ENCODE data around the gene LYPD6B. TPM values are rescaled to one million over a fixed set of nuclear protein-coding genes. Genes with fewer than 3 reads are reported as not detected.

LYPD6B gene
- total RNA-seq, 2 donors from 2014 or later: not detected

GRCh38 chr2:149063177-149063576 is 24.7 kb downstream of the LYPD6B start:
- no peaks in the 10 kb centered on the region for H3K4me1 Mint-ChIP-seq (ENCODE audit: low read depth in 2 of 2)
- H3K27ac Mint-ChIP-seq: no peak overlapping the region
- no peak overlapping the region for H3K4me3 Mint-ChIP-seq
- no peak for ATAC-seq
- peaks cover 3 to 8% of the 10 kb centered on the region in 2 donors for H3K27me3 Mint-ChIP-seq
- DNase-seq (ENCODE audit: low spot score): no peak
- H3K9me3 Mint-ChIP-seq: no peaks in the 10 kb centered on the region
- H3K36me3 Mint-ChIP-seq: no peaks in the 10 kb centered on the region

DNA sequence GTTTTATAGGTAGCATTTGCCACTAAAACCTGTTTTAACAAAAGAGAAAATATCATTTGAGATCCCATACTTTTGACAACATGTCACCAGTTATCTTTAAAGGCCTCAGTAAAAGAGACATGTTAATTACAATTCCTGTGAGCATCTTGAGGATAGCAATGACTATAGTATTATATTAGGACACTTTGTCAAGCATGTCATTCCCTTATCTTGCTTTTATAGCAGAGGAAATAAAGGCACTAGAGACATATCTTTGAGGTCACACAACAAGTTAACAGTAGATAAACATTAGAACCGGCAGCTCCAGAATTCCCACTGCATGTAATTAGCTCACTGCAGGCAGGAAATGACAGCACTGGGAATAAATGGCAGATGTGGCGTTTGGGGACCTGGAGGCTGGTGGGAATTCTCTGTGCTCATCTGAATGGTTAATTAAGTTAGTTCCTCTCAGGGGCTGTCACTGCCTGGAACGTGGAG is 25.9 kb downstream of the LYPD6B start:
- H3K36me3 Mint-ChIP-seq: no peaks in the 10 kb centered on the region
- no peak for DNase-seq (ENCODE audit: low spot score)
- H3K4me3 Mint-ChIP-seq: no peak overlapping the region
- no peak for ATAC-seq
- no peak overlapping the region for H3K27ac Mint-ChIP-seq
- peaks cover 3 to 8% of the 10 kb centered on the region in 2 donors for H3K27me3 Mint-ChIP-seq
- H3K4me1 Mint-ChIP-seq (ENCODE audit: low read depth in 2 of 2): no peaks in the 10 kb centered on the region
- no peaks in the 10 kb centered on the region for H3K9me3 Mint-ChIP-seq

GRCh38 chr2:149064856-149065630 is 26.5 kb downstream of the LYPD6B start:
- Mint-ChIP-seq H3K4me1 (ENCODE audit: low read depth in 2 of 2) (no peaks in the 10 kb centered on the region), H3K36me3 (no peaks in the 10 kb centered on the region), H3K4me3 (no peak overlapping the region), H3K27me3 (peaks cover 3 to 8% of the 10 kb centered on the region in 2 donors), H3K9me3 (no peaks in the 10 kb centered on the region), H3K27ac (no peak overlapping the region)
- DNase-seq (ENCODE audit: low spot score): no peak
- ATAC-seq: peak in 1 of 2 donors; percentile 58

GRCh38 chr2:149068225-149068995 is 29.9 kb downstream of the LYPD6B start:
- no peaks in the 10 kb centered on the region for H3K4me1 Mint-ChIP-seq (ENCODE audit: low read depth in 2 of 2)
- no peaks in the 10 kb centered on the region for H3K36me3 Mint-ChIP-seq
- H3K27ac Mint-ChIP-seq: no peak overlapping the region
- H3K27me3 Mint-ChIP-seq: peaks cover 0 to 16% of the 10 kb centered on the region in 2 donors
- H3K9me3 Mint-ChIP-seq: no peaks in the 10 kb centered on the region
- H3K4me3 Mint-ChIP-seq: no peak overlapping the region
- DNase-seq (ENCODE audit: low spot score) (no peak), ATAC-seq (no peak)

GRCh38 chr2:149068996-149069888 is 30.7 kb downstream of the LYPD6B start:
- Mint-ChIP-seq H3K27ac (no peak overlapping the region), H3K4me3 (no peak overlapping the region), H3K4me1 (ENCODE audit: low read depth in 2 of 2) (no peaks in the 10 kb centered on the region), H3K27me3 (peaks cover 0 to 18% of the 10 kb centered on the region in 2 donors), H3K9me3 (no peaks in the 10 kb centered on the region), H3K36me3 (no peaks in the 10 kb centered on the region)
- DNase-seq (ENCODE audit: low spot score) (no peak), ATAC-seq (peak; percentile 70 to 89)

DNA sequence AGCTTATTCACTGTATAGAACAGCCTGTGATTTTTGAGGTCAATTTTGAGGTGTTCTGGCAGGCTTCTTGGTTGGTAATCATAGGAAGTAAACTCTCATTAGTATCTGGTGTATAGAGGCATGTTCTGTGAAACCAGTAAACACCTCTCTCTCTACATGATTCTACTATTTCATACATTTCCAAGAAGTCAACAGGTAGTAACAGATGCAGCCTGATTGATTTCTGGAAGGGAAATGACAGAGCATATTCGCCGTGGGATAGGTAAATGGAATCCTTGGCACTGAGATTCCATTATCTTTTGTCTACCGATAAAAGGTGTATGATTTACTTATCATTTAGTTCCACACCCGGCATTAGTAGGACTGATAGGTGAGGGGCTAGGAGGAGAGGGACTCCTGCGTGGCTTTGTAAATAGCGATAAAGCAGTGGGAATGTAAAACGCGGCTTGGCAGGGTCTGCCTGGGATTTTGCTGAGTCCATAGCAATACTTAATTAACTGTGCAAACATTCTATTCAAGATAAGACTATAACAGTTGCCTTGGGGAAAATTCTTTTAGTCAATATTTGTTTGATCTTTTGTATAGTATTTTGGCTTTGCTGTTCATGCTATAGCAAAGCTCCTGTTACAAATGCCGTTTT is 32.3 kb downstream of the LYPD6B start:
- H3K4me1 Mint-ChIP-seq (ENCODE audit: low read depth in 2 of 2): no peaks in the 10 kb centered on the region
- H3K9me3 Mint-ChIP-seq: no peaks in the 10 kb centered on the region
- peaks cover 3 to 26% of the 10 kb centered on the region in 2 donors for H3K27me3 Mint-ChIP-seq
- no peak for DNase-seq (ENCODE audit: low spot score)
- H3K27ac Mint-ChIP-seq: no peak overlapping the region
- ATAC-seq: no peak
- H3K4me3 Mint-ChIP-seq: no peak overlapping the region
- H3K36me3 Mint-ChIP-seq: no peaks in the 10 kb centered on the region

GRCh38 chr2:149075105-149075504 is 36.6 kb downstream of the LYPD6B start:
- Mint-ChIP-seq H3K4me1 (ENCODE audit: low read depth in 2 of 2) (no peaks in the 10 kb centered on the region), H3K27me3 (peaks cover 4 to 29% of the 10 kb centered on the region in 2 donors), H3K9me3 (no peaks in the 10 kb centered on the region), H3K4me3 (no peak overlapping the region), H3K36me3 (no peaks in the 10 kb centered on the region), H3K27ac (no peak overlapping the region)
- ATAC-seq (no peak), DNase-seq (ENCODE audit: low spot score) (no peak)

DNA sequence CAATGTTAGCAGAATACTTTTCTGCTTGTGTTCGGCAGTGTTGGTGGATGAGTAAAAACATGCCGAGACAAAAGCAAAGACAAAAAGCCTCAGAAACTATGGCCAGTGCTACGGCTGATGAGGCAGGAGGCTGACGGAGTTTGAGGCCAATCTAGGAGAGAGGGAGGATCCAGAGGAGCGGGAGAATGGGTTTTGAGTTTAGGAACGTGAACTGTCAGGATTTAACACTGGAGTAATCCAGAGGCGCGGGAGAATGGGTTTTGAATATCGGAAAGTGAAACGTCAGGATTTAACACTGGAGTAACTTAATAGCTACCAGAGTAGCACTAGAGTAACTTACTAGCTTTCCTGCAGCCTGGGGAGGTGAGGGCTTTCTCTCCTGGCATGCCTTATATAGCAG is 37.4 kb downstream of the LYPD6B start:
- Mint-ChIP-seq H3K27me3 (peaks cover 4 to 29% of the 10 kb centered on the region in 2 donors), H3K4me3 (no peak overlapping the region), H3K36me3 (no peaks in the 10 kb centered on the region)

GRCh38 chr2:149076863-149077412 is 38.4 kb downstream of the LYPD6B start:
- peaks cover 4 to 26% of the 10 kb centered on the region in 2 donors for H3K27me3 Mint-ChIP-seq
- H3K4me1 Mint-ChIP-seq (ENCODE audit: low read depth in 2 of 2): no peaks in the 10 kb centered on the region
- no peaks in the 10 kb centered on the region for H3K9me3 Mint-ChIP-seq
- H3K27ac Mint-ChIP-seq: no peak overlapping the region
- no peaks in the 10 kb centered on the region for H3K36me3 Mint-ChIP-seq
- no peak overlapping the region for H3K4me3 Mint-ChIP-seq
- DNase-seq (ENCODE audit: low spot score) (no peak), ATAC-seq (no peak)

More for the DNA sequence above, 37.4 kb downstream of the LYPD6B start:
- ATAC-seq (no peak), DNase-seq (ENCODE audit: low spot score) (no peak)
- Mint-ChIP-seq H3K9me3 (no peaks in the 10 kb centered on the region), H3K4me1 (ENCODE audit: low read depth in 2 of 2) (no peaks in the 10 kb centered on the region), H3K27ac (no peak overlapping the region)

- ATAC-seq (no peak), DNase-seq (ENCODE audit: low spot score) (no peak)
- H3K27me3 Mint-ChIP-seq: peaks cover 4 to 31% of the 10 kb centered on the region in 2 donors
- no peak overlapping the region for H3K4me3 Mint-ChIP-seq
- H3K36me3 Mint-ChIP-seq: no peaks in the 10 kb centered on the region
- no peaks in the 10 kb centered on the region for H3K9me3 Mint-ChIP-seq
- no peaks in the 10 kb centered on the region for H3K4me1 Mint-ChIP-seq (ENCODE audit: low read depth in 2 of 2)
- no peak overlapping the region for H3K27ac Mint-ChIP-seq
Observed at GRCh38 chr2:149077861-149078260, 39.4 kb downstream of the LYPD6B start.

GRCh38 chr2:149080099-149080498 is 41.6 kb downstream of the LYPD6B start:
- Mint-ChIP-seq H3K4me3 (no peak overlapping the region), H3K4me1 (ENCODE audit: low read depth in 2 of 2) (no peaks in the 10 kb centered on the region), H3K36me3 (no peaks in the 10 kb centered on the region), H3K9me3 (no peaks in the 10 kb centered on the region), H3K27ac (no peak overlapping the region), H3K27me3 (peaks cover 8 to 25% of the 10 kb centered on the region in 2 donors)
- ATAC-seq (no peak), DNase-seq (ENCODE audit: low spot score) (no peak)

DNA sequence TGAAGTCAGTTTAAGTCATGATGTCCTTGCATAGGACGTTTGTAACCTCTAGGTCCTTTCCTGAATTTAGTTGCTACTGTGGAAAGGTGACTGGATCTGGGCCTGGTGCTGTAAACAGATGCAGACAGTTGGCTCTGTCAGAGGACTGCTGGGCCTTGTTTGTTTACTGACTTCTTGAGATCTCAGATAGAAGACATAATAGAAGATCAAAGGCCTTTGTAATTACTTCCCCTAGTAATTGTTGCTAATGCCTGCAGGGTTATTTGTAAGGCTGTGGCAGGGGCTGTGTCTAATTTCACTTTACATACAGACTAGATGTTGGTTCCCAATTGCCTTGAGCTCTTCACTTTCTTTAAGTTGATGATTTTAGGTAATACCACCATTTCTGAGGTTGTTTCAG is 42.5 kb downstream of the LYPD6B start:
- no peak for DNase-seq (ENCODE audit: low spot score)
- Mint-ChIP-seq H3K9me3 (no peaks in the 10 kb centered on the region), H3K4me1 (ENCODE audit: low read depth in 2 of 2) (no peaks in the 10 kb centered on the region), H3K27me3 (peaks cover 9 to 24% of the 10 kb centered on the region in 2 donors), H3K36me3 (no peaks in the 10 kb centered on the region), H3K4me3 (no peak overlapping the region), H3K27ac (no peak overlapping the region)
- ATAC-seq: no peak

GRCh38 chr2:149082079-149082478 is 43.6 kb downstream of the LYPD6B start:
- H3K9me3 Mint-ChIP-seq: no peaks in the 10 kb centered on the region
- no peaks in the 10 kb centered on the region for H3K4me1 Mint-ChIP-seq (ENCODE audit: low read depth in 2 of 2)
- H3K27me3 Mint-ChIP-seq: peaks cover 9 to 15% of the 10 kb centered on the region in 2 donors
- DNase-seq (ENCODE audit: low spot score) (no peak), ATAC-seq (no peak)
- H3K4me3 Mint-ChIP-seq: no peak overlapping the region
- no peak overlapping the region for H3K27ac Mint-ChIP-seq
- H3K36me3 Mint-ChIP-seq: no peaks in the 10 kb centered on the region

Measured in natural killer cell treated with Interleukin-12 subunit alpha and Interleukin-12 subunit beta and Interleukin-15 and Interleukin-18, amount 100 ng/mL, for 72 hours (primary cell).